ENCODE measurements around the gene CNRIP1. TPM values are rescaled to one million over a fixed set of nuclear protein-coding genes. Genes with fewer than 3 reads are reported as not detected.

The CNRIP1 gene
- total RNA-seq, 6 experiments from 2014 or later, result 1.9 to 4.1 (median 2.6) TPM

DNA sequence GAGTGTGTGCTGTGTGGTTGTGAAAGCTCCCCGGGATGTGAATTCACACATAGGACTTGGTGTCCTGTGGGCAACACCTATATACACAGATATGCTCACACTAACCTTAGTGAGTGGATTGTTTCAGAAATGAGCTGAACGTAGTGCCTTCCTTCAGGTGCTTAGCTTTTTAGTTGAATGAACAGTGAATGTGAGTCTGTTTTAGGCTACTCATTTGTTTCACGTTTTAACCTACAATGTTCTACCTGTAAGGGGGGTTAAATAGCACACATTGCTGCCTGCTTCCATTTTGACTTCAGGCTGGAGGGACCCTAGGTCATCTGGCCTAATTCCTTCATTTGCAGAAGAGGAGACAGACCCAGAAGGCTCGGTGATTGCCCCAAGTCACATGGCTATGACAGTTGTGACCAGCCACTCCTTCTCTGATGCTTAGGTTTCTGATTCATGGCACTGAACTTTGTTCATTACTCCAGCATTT is 46.4 kb upstream of the CNRIP1 start:
- ATAC-seq, result peak in 3 of 4 donors; percentile 45 to 62 (median 56)
- WGBS (ENCODE audit: insufficient coverage, low coverage, low lambda C conversion rate, missing lambda C conversion rate), result 54% methylated on average over 4 of the region's 4 CpGs
- H3K27ac ChIP-seq, result peak overlapping the region in 2 of 3 donors; percentile 57 to 61
- TF ChIP-seq, protein P1, sequence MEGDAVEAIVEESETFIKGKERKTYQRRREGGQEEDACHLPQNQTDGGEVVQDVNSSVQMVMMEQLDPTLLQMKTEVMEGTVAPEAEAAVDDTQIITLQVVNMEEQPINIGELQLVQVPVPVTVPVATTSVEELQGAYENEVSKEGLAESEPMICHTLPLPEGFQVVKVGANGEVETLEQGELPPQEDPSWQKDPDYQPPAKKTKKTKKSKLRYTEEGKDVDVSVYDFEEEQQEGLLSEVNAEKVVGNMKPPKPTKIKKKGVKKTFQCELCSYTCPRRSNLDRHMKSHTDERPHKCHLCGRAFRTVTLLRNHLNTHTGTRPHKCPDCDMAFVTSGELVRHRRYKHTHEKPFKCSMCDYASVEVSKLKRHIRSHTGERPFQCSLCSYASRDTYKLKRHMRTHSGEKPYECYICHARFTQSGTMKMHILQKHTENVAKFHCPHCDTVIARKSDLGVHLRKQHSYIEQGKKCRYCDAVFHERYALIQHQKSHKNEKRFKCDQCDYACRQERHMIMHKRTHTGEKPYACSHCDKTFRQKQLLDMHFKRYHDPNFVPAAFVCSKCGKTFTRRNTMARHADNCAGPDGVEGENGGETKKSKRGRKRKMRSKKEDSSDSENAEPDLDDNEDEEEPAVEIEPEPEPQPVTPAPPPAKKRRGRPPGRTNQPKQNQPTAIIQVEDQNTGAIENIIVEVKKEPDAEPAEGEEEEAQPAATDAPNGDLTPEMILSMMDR (IDR thresholded peaks at IDR 0.05), result no peak
- TF ChIP-seq POLR2A (IDR thresholded peaks at IDR 0.05), result peak; percentile 32
- H3K4me3 ChIP-seq, result peak overlapping the region in 2 of 3 donors; percentile 13 to 42
- intact Hi-C loops (cut with DNase I), result loop anchor here in 1 of 2 donors (10.0 kb wide), 1 partner anchor 69 kb away; no protein-coding TSS in a partner anchor
- no peak for DNase-seq
- H3K4me1 ChIP-seq, result no peaks in the 10 kb centered on the region
- no peaks in the 10 kb centered on the region for H3K27me3 ChIP-seq
- H3K9me3 ChIP-seq, result no peaks in the 10 kb centered on the region
- H3K36me3 ChIP-seq, result no peaks in the 10 kb centered on the region

DNA sequence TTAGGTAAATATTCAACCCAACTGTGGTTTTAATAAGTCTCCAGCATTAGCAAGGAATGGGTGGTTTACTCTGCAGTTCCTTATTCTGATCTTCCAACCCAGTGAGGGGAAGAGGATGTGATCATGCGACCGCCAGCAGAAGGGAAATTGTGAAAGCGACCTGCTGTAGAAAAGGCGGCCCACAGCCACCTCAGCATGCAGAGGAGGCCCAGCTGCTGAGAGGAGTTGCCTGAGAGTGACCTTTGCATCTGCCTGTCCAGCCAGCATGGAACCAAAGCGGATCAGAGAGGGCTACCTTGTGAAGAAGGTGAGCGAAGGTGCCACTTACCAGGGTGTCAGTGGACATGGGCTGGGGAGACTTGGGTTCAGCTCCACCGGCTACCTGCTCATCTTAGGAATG is 45.3 kb upstream of the CNRIP1 start, which contains the start of gene PLEK:
TSS of gene PLEK (plus strand) at position 196 of the 400 bp plus-strand sequence. CDS start at position 266, 70 bp downstream.
- ATAC-seq, result peak; percentile 52 to 66 (median 60)
- 74% methylated on average over 4 of the region's 7 CpGs for WGBS (ENCODE audit: insufficient coverage, low coverage, low lambda C conversion rate, missing lambda C conversion rate)

DNA sequence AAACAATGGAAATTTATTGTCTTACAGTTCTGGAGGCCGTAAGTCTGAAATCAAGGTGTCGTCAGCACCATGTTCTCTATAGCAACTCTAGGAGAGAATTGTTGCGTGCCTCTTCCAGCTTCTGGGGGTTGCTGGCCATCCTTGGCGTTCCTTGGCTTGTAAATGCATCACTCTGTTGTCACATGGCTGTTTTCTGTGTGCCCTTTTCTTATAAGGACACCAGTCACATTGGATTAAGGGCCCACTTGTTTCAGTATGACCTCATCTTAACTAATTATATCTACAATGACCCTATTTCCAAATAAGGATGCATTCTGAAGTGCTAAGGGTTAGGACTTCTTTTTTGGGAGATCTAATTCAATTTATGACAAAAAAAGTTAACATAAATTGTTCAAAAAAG is 44.0 kb upstream of the CNRIP1 start:
- DNase-seq, result no peak
- intact Hi-C loops (cut with DNase I), result loop anchor here in 1 of 2 donors (10.0 kb wide), 1 partner anchor 71 kb away; no protein-coding TSS in a partner anchor
- Histone ChIP-seq H3K27me3 (no peaks in the 10 kb centered on the region), H3K4me1 (no peaks in the 10 kb centered on the region), H3K4me3 (no peak overlapping the region), H3K27ac (no peak overlapping the region), H3K9me3 (no peaks in the 10 kb centered on the region), H3K36me3 (no peaks in the 10 kb centered on the region)
- ATAC-seq, result no peak
- TF ChIP-seq, protein P1 (IDR thresholded peaks at IDR 0.05), result no peak
- no peak for TF ChIP-seq POLR2A (IDR thresholded peaks at IDR 0.05)
- 91% methylated on average over 4 of the region's 4 CpGs for WGBS (ENCODE audit: insufficient coverage, low coverage, low lambda C conversion rate, missing lambda C conversion rate)

More for the DNA sequence above, 45.3 kb upstream of the CNRIP1 start, which contains the start of gene PLEK:
- Histone ChIP-seq H3K36me3 (no peaks in the 10 kb centered on the region), H3K4me3 (peak within 1 kb of the TSS; percentile 15 to 42 (median 32)), H3K27me3 (no peaks in the 10 kb centered on the region), H3K4me1 (no peaks in the 10 kb centered on the region), H3K27ac (peak within 1 kb of the TSS in 2 of 3 donors; percentile 57 to 61), H3K9me3 (no peaks in the 10 kb centered on the region)
- peak; percentile 58 for TF ChIP-seq POLR2A (IDR thresholded peaks at IDR 0.05)
- TF ChIP-seq, protein P1 (IDR thresholded peaks at IDR 0.05), result no peak
- DNase-seq, result peak; percentile 66 to 77 (median 70)
- intact Hi-C loops (cut with DNase I), result loop anchor here in 1 of 2 donors (10.0 kb wide), 1 partner anchor 70 kb away; no protein-coding TSS in a partner anchor

DNA sequence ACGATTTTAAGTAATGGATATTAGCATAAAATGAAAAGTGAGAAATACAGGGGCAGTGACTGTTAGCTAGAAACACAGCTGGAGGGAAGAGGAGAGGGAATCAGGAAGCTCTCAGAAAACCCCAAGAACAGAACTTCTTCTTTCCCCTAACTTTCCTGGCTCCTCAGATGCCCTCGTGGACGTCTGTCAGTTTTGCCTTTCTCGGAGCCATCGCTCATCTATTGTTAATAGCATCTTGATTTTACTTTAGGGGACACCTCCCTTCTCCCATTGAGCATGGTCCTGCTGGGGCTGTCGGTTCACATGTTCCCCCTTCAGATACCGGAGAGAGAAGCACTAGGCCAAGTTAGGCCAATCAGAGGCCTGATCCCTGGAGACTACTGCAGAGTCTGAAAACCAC is 43.0 kb upstream of the CNRIP1 start:
- 79% methylated on average over 5 of the region's 7 CpGs for WGBS (ENCODE audit: insufficient coverage, low coverage, low lambda C conversion rate, missing lambda C conversion rate)
- H3K27ac ChIP-seq, result no peak overlapping the region
- no peak for TF ChIP-seq POLR2A (IDR thresholded peaks at IDR 0.05)
- TF ChIP-seq, protein P1 (IDR thresholded peaks at IDR 0.05), result no peak
- H3K4me1 ChIP-seq, result peaks cover 0 to 5% (median 0%) of the 10 kb centered on the region in 4 donors
- H3K4me3 ChIP-seq, result no peak overlapping the region
- ATAC-seq (no peak), DNase-seq (no peak)
- intact Hi-C loops (cut with DNase I), result loop anchor here in 1 of 2 donors (10.0 kb wide), 1 partner anchor 72 kb away; no protein-coding TSS in a partner anchor
- H3K9me3 ChIP-seq, result no peaks in the 10 kb centered on the region
- H3K36me3 ChIP-seq, result no peaks in the 10 kb centered on the region
- no peaks in the 10 kb centered on the region for H3K27me3 ChIP-seq

All from right lobe of liver (tissue), 6 donors.